ENCODE data around the gene COG7.
"Not testable (repeated sequence)": the region's sequence is repeated elsewhere in the genome, so short reads cannot be mapped to it uniquely, and the experiment has no call there.

Gene COG7

DNA sequence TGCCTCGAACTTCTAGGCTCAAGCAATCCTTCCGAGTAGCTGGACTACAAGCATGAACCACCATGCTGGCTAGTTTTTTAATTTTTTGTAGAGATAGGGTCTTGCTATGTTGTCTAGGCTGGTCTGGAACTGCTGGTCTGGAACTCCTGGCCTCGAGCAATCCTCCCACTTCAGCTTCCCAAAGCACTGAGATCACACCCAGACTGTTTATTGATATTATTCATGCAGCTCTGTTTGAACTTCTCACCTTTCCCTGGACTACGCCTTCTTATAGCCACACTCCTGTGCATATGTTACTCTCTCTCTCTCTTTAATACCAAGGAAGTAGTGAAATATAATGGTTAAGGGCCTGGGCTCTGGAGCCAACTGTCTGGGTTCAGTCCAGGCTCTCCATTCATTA lies 4.6 kb downstream of the COG7 start:
- Histone ChIP-seq H3K27ac (ENCODE audit: low read depth, low read length) (no peak overlapping the region), H3K79me2 (ENCODE audit: control insufficient read depth, low read length) (peaks cover 11% of the 10 kb centered on the region), H3K4me2 (ENCODE audit: low read length) (no peak overlapping the region)

DNA sequence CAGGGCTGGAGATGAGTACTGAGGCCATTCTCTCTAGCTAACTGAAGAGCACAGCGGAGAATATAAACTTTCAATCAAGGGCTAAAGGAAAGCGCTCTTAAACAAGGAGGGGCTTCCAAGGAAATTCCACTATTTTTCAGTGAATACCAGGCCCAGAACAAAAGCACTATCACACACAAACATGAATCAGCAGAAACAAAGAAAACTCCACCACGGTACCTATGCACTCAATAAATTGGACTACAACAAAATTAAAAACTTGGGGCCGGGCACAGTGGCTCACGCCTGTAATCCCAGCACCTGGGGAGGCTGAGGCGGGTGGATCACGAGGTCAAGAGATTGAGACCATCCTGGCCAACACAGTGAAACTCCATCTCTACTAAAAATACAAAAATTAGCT lies 15.4 kb downstream of the COG7 start:
- not testable (repeated sequence) for H3K4me2 ChIP-seq (ENCODE audit: low read length); H3K4me1 ChIP-seq (ENCODE audit: control insufficient read depth, low read length); H3K27me3 ChIP-seq (ENCODE audit: control insufficient read depth, low read length); H3K9me2 ChIP-seq (replicated peaks; ENCODE audit: control insufficient read depth, low read length); H3K9me3 ChIP-seq (ENCODE audit: control insufficient read depth, insufficient read depth, low read length); H4K20me1 ChIP-seq (ENCODE audit: control insufficient read depth, insufficient read depth, low read depth, low read length); H3F3A ChIP-seq (ENCODE audit: control insufficient read depth, insufficient read depth); H3K79me2 ChIP-seq (ENCODE audit: control insufficient read depth, low read length); H3K27ac ChIP-seq (ENCODE audit: low read depth, low read length); H3K4me3 ChIP-seq (ENCODE audit: low read length)
- H3K36me3 ChIP-seq (ENCODE audit: control insufficient read depth, low read length) = peaks cover 23% of the 10 kb centered on the region

More for the DNA sequence above, 4.6 kb downstream of the COG7 start:
- no peaks in the 10 kb centered on the region for H4K20me1 ChIP-seq (ENCODE audit: control insufficient read depth, insufficient read depth, low read depth, low read length)
- H3K9me2 ChIP-seq (replicated peaks; ENCODE audit: control insufficient read depth, low read length) = no peaks in the 10 kb centered on the region
- TF ChIP-seq EZH2phosphoT487 (IDR thresholded peaks at IDR 0.05; ENCODE audit: borderline replicate concordance, low read length) = no peak
- no peaks in the 10 kb centered on the region for H3F3A ChIP-seq (ENCODE audit: control insufficient read depth, insufficient read depth)
- H3K27me3 ChIP-seq (ENCODE audit: control insufficient read depth, low read length) = no peaks in the 10 kb centered on the region
- H3K36me3 ChIP-seq (ENCODE audit: control insufficient read depth, low read length) = peaks cover 7% of the 10 kb centered on the region
- no peak overlapping the region for H3K4me3 ChIP-seq (ENCODE audit: low read length)
- H3K4me1 ChIP-seq (ENCODE audit: control insufficient read depth, low read length) = peaks cover 9% of the 10 kb centered on the region
- no peaks in the 10 kb centered on the region for H3K9me3 ChIP-seq (ENCODE audit: control insufficient read depth, insufficient read depth, low read length)

- H3K9me2 ChIP-seq (replicated peaks; ENCODE audit: control insufficient read depth, low read length) = no peaks in the 10 kb centered on the region
- no peaks in the 10 kb centered on the region for H3K9me3 ChIP-seq (ENCODE audit: control insufficient read depth, insufficient read depth, low read length)
- TF ChIP-seq CTCF (IDR thresholded peaks at IDR 0.05; ENCODE audit: low read depth, low read length, poor library complexity, severe bottlenecking) (no peak), EZH2phosphoT487 (IDR thresholded peaks at IDR 0.05; ENCODE audit: borderline replicate concordance, low read length) (no peak)
- no peaks in the 10 kb centered on the region for H3K27me3 ChIP-seq (ENCODE audit: control insufficient read depth, low read length)
- no peak overlapping the region for H3K4me2 ChIP-seq (ENCODE audit: low read length)
- H3F3A ChIP-seq (ENCODE audit: control insufficient read depth, insufficient read depth) = peaks cover 5% of the 10 kb centered on the region; the same call in 1 of the 2 replicates
- no peaks in the 10 kb centered on the region for H3K4me1 ChIP-seq (ENCODE audit: control insufficient read depth, low read length)
- H3K79me2 ChIP-seq (ENCODE audit: control insufficient read depth, low read length) = no peaks in the 10 kb centered on the region
- H3K4me3 ChIP-seq (ENCODE audit: low read length) = no peak overlapping the region
- no peak overlapping the region for H3K27ac ChIP-seq (ENCODE audit: low read depth, low read length)
- H3K36me3 ChIP-seq (ENCODE audit: control insufficient read depth, low read length) = peaks cover 20% of the 10 kb centered on the region
- H4K20me1 ChIP-seq (ENCODE audit: control insufficient read depth, insufficient read depth, low read depth, low read length) = no peaks in the 10 kb centered on the region; the same call in 1 of the 2 replicates
These were observed 16.0 kb downstream of the COG7 start for GRCh38 chr16:23436951-23437350.

DNA sequence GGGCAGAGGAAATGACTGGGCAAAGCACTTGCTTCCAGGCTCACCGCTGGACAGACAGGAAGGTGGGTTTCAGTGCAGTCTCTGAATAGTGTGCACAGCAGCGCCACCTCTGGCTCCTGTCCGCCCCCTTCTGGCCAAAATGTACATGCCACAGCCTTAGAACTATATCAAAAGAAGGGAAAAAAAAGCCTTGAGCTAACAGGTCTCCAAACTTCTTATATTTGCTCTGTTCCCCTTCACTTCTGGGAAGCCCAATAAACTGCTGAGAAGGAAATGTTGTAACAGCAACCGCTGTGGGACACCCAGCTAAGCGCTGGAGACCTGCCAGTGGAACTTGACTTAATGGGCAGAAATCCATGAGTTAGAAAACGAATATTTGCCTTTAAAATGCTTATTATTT lies 17.5 kb downstream of the COG7 start:
- peaks cover 23% of the 10 kb centered on the region for H3K36me3 ChIP-seq (ENCODE audit: control insufficient read depth, low read length)
- no peaks in the 10 kb centered on the region for H3K79me2 ChIP-seq (ENCODE audit: control insufficient read depth, low read length)
- H3F3A ChIP-seq (ENCODE audit: control insufficient read depth, insufficient read depth) = peaks cover 5% of the 10 kb centered on the region; the same call in 1 of the 2 replicates
- no peak overlapping the region for H3K4me3 ChIP-seq (ENCODE audit: low read length)
- no peaks in the 10 kb centered on the region for H3K9me2 ChIP-seq (replicated peaks; ENCODE audit: control insufficient read depth, low read length)
- no peaks in the 10 kb centered on the region; the same call in 1 of the 2 replicates for H4K20me1 ChIP-seq (ENCODE audit: control insufficient read depth, insufficient read depth, low read depth, low read length)
- H3K4me2 ChIP-seq (ENCODE audit: low read length) = no peak overlapping the region
- no peaks in the 10 kb centered on the region for H3K4me1 ChIP-seq (ENCODE audit: control insufficient read depth, low read length)
- no peaks in the 10 kb centered on the region for H3K27me3 ChIP-seq (ENCODE audit: control insufficient read depth, low read length)
- TF ChIP-seq EZH2phosphoT487 (IDR thresholded peaks at IDR 0.05; ENCODE audit: borderline replicate concordance, low read length) = no peak
- peak; percentile 98 for TF ChIP-seq CTCF (IDR thresholded peaks at IDR 0.05; ENCODE audit: low read depth, low read length, poor library complexity, severe bottlenecking)
- H3K27ac ChIP-seq (ENCODE audit: low read depth, low read length) = no peak overlapping the region
- H3K9me3 ChIP-seq (ENCODE audit: control insufficient read depth, insufficient read depth, low read length) = no peaks in the 10 kb centered on the region

Data from DOHH2 (cell line).